ENCODE measurements around the gene VPS37C. TPM values are rescaled to one million over a fixed set of nuclear protein-coding genes. Genes with fewer than 3 reads are reported as not detected.

The VPS37C gene
- total RNA-seq, 1 experiment from 2014 or later = 36.3 TPM

GRCh38 chr11:61158691-61159381 lies 2.4 kb downstream of the VPS37C start:
- Mint-ChIP-seq H3K4me3 (ENCODE audit: unreplicated experiment) (peak overlapping the region; percentile 79), H3K36me3 (ENCODE audit: insufficient read depth, unreplicated experiment) (peaks cover 48% of the 10 kb centered on the region), H3K4me1 (ENCODE audit: low read depth, unreplicated experiment) (peaks cover 55% of the 10 kb centered on the region), H3K27ac (ENCODE audit: unreplicated experiment) (peak overlapping the region; percentile 92), H3K27me3 (ENCODE audit: insufficient read depth, unreplicated experiment) (no peaks in the 10 kb centered on the region), H3K9me3 (ENCODE audit: unreplicated experiment) (peaks cover 31% of the 10 kb centered on the region)
- peak; percentile 77 to 85 for DNase-seq
- H3K27me3 ChIP-seq (replicated peaks; ENCODE audit: control insufficient read depth, insufficient read depth, low read length) = no peaks in the 10 kb centered on the region
- peaks cover 14% of the 10 kb centered on the region for H3K9me3 ChIP-seq
- peaks cover 63% of the 10 kb centered on the region for H3K4me1 ChIP-seq
- no peak overlapping the region for H3K4me3 ChIP-seq (ENCODE audit: low read depth, low read length)
- POLR2A ChIA-PET = interaction anchor here (0.5 to 1.2 kb wide), 3 partner anchors 20 to 1489 kb away, joined by 3 to 6 read pairs (median 6); partner anchors contain the start of gene VWCE
- no peak for TF ChIP-seq CTCF (IDR thresholded peaks at IDR 0.05; ENCODE audit: insufficient read depth in 1 of 2, low read depth in 1 of 2, low read length in 1 of 2, severe bottlenecking in 1 of 2, unreplicated experiment in 1 of 2)
- TSS peak; percentile 29 for BruUV-seq (replicated peaks)
- intact Hi-C loops (cut with micrococcal nuclease; ENCODE audit: unreplicated experiment) = loop anchor here (1.0 kb wide), 2 partner anchors 9 to 28 kb away; no protein-coding TSS in a partner anchor
- CTCF ChIA-PET = interaction anchor here (0.6 to 1.7 kb wide), 7 partner anchors 9 to 1388 kb away, joined by 3 to 9 read pairs (median 4); partner anchors contain the start of genes AHNAK and VWCE
- H3K36me3 ChIP-seq (ENCODE audit: control insufficient read depth, insufficient read depth, low read length) = no peaks in the 10 kb centered on the region

GRCh38 chr11:61157743-61158142 lies 3.5 kb downstream of the VPS37C start:
- BruUV-seq (replicated peaks) = no TSS peak
- POLR2A ChIA-PET = no interaction called here
- Mint-ChIP-seq H3K4me1 (ENCODE audit: low read depth, unreplicated experiment) (peaks cover 58% of the 10 kb centered on the region), H3K27me3 (ENCODE audit: insufficient read depth, unreplicated experiment) (no peaks in the 10 kb centered on the region), H3K27ac (ENCODE audit: unreplicated experiment) (peak overlapping the region; percentile 92), H3K36me3 (ENCODE audit: insufficient read depth, unreplicated experiment) (peaks cover 57% of the 10 kb centered on the region), H3K9me3 (ENCODE audit: unreplicated experiment) (peaks cover 31% of the 10 kb centered on the region), H3K4me3 (ENCODE audit: unreplicated experiment) (peak overlapping the region; percentile 79)
- DNase-seq = no peak
- Histone ChIP-seq H3K4me1 (peaks cover 66% of the 10 kb centered on the region), H3K36me3 (ENCODE audit: control insufficient read depth, insufficient read depth, low read length) (no peaks in the 10 kb centered on the region), H3K4me3 (ENCODE audit: low read depth, low read length) (no peak overlapping the region), H3K27me3 (replicated peaks; ENCODE audit: control insufficient read depth, insufficient read depth, low read length) (no peaks in the 10 kb centered on the region), H3K9me3 (peaks cover 14% of the 10 kb centered on the region)
- TF ChIP-seq CTCF (IDR thresholded peaks at IDR 0.05; ENCODE audit: insufficient read depth in 1 of 2, low read depth in 1 of 2, low read length in 1 of 2, severe bottlenecking in 1 of 2, unreplicated experiment in 1 of 2) = no peak
- intact Hi-C loops (cut with micrococcal nuclease; ENCODE audit: unreplicated experiment) = loop anchor here (1.0 kb wide), 2 partner anchors 7 to 30 kb away; no protein-coding TSS in a partner anchor
- CTCF ChIA-PET = interaction anchor here (1.0 to 1.7 kb wide), 2 partner anchors 8 to 137 kb away, joined by 4 to 5 read pairs; partner anchors contain the start of gene VWCE

GRCh38 chr11:61155741-61156140 lies 5.5 kb downstream of the VPS37C start:
- ChIA-PET CTCF (no interaction called here), POLR2A (no interaction called here)
- peaks cover 70% of the 10 kb centered on the region for H3K4me1 Mint-ChIP-seq (ENCODE audit: low read depth, unreplicated experiment)

More at GRCh38 chr11:61155741-61156140, 5.5 kb downstream of the VPS37C start:
- Histone ChIP-seq H3K9me3 (peaks cover 14% of the 10 kb centered on the region), H3K27me3 (replicated peaks; ENCODE audit: control insufficient read depth, insufficient read depth, low read length) (no peaks in the 10 kb centered on the region), H3K4me1 (peaks cover 79% of the 10 kb centered on the region), H3K4me3 (ENCODE audit: low read depth, low read length) (no peak overlapping the region), H3K36me3 (ENCODE audit: control insufficient read depth, insufficient read depth, low read length) (no peaks in the 10 kb centered on the region)
- H3K4me3 Mint-ChIP-seq (ENCODE audit: unreplicated experiment) = no peak overlapping the region
- H3K36me3 Mint-ChIP-seq (ENCODE audit: insufficient read depth, unreplicated experiment) = peaks cover 50% of the 10 kb centered on the region
- BruUV-seq (replicated peaks) = no TSS peak
- H3K27me3 Mint-ChIP-seq (ENCODE audit: insufficient read depth, unreplicated experiment) = no peaks in the 10 kb centered on the region
- H3K9me3 Mint-ChIP-seq (ENCODE audit: unreplicated experiment) = peaks cover 31% of the 10 kb centered on the region
- H3K27ac Mint-ChIP-seq (ENCODE audit: unreplicated experiment) = peak overlapping the region; percentile 84
- intact Hi-C loops (cut with micrococcal nuclease; ENCODE audit: unreplicated experiment) = no loop called here
- TF ChIP-seq CTCF (IDR thresholded peaks at IDR 0.05; ENCODE audit: insufficient read depth in 1 of 2, low read depth in 1 of 2, low read length in 1 of 2, severe bottlenecking in 1 of 2, unreplicated experiment in 1 of 2) = no peak
- DNase-seq = no peak
